Liver (tissue), 9 donors: ENCODE measurements around the gene LGALSL. TPM values are rescaled to one million over a fixed set of nuclear protein-coding genes. Genes with fewer than 3 reads are reported as not detected.

Experiments used
- DNase-seq: peaks from one replicate; pipeline ENCODE4 v3.0.0-alpha.2; 2017; ENCODE audit warnings: low spot score
- H3K27ac ChIP-seq, 2 donors: one replicate each; pipeline ENCODE4 v1.7.0; 2013; ENCODE audit warnings: inconsistent platforms in 2 of 2, low read length in 2 of 2, control low read depth in 1 of 2, low read depth in 1 of 2, mild to moderate bottlenecking in 1 of 2
- H3K27me3 ChIP-seq, 4 donors: one replicate each; pipeline versions ENCODE4 v1.6.1 to v1.7.0; 2013; ENCODE audit warnings: low read length in 3 of 4, inconsistent platforms in 1 of 4, mild to moderate bottlenecking in 1 of 4, moderate library complexity in 1 of 4; ENCODE audit not compliant: control insufficient read depth in 4 of 4, insufficient read depth in 4 of 4
- H3K36me3 ChIP-seq, 4 donors: one replicate each; pipeline versions ENCODE4 v1.6.1 to v1.7.0; 2013; ENCODE audit warnings: low read length in 3 of 4, mild to moderate bottlenecking in 3 of 4, low read depth in 1 of 4, moderate library complexity in 1 of 4; ENCODE audit not compliant: control insufficient read depth in 4 of 4, insufficient read depth in 3 of 4
- H3K4me1 ChIP-seq, 4 donors: one replicate each; pipeline versions ENCODE4 v1.6.1 to v1.7.0; 2013; ENCODE audit warnings: low read length in 3 of 4, mild to moderate bottlenecking in 3 of 4, moderate library complexity in 1 of 4; ENCODE audit not compliant: control insufficient read depth in 4 of 4, insufficient read depth in 4 of 4
- H3K4me3 ChIP-seq, 3 donors: one replicate each; pipeline versions ENCODE4 v1.6.1 to v1.7.0; 2013; ENCODE audit warnings: low read length in 3 of 3, control low read depth in 1 of 3, low read depth in 1 of 3, mild to moderate bottlenecking in 1 of 3
- H3K9ac ChIP-seq, 2 donors: one replicate each; pipeline ENCODE4 v1.7.0; 2013; ENCODE audit warnings: low read length in 2 of 2, mild to moderate bottlenecking in 2 of 2, moderate library complexity in 2 of 2, control low read depth in 1 of 2, low read depth in 1 of 2
- H3K9me3 ChIP-seq, 4 donors: one replicate each; pipeline versions ENCODE4 v1.6.1 to v1.7.0; 2013; ENCODE audit warnings: low read length in 3 of 4; ENCODE audit not compliant: control insufficient read depth in 4 of 4
- ATF3 ChIP-seq: IDR thresholded peaks from 2 replicates; pipeline ENCODE4 v1.6.1; 2016; ENCODE audit warnings: antibody characterized with exemption
- CTCF ChIP-seq: fragments of 150-350 bp; IDR thresholded peaks from 2 replicates; pipeline ENCODE4 v1.5.1; 2017; ENCODE audit warnings: improper control_type of control experiment, low read depth, low read length; ENCODE audit not compliant: missing input control
- FOXA2 ChIP-seq: IDR thresholded peaks from 2 replicates; pipeline ENCODE4 v1.6.1; 2016; ENCODE audit warnings: antibody characterized with exemption
- GABPA ChIP-seq, 2 donors: IDR thresholded peaks in 1 of 2; conservative IDR thresholded peaks in 1 of 2; 2 replicates each; pipeline ENCODE4 v1.6.1; 2016; ENCODE audit warnings: antibody characterized with exemption in 2 of 2, mild to moderate bottlenecking in 1 of 2, moderate library complexity in 1 of 2
- HNF4G ChIP-seq: IDR thresholded peaks from 2 replicates; pipeline ENCODE4 v1.6.1; 2016; ENCODE audit warnings: antibody characterized with exemption
- JUND ChIP-seq, 2 donors: IDR thresholded peaks; 2 replicates each; pipeline ENCODE4 v1.6.1; 2016; ENCODE audit warnings: antibody characterized with exemption in 2 of 2
- MAX ChIP-seq: IDR thresholded peaks from 2 replicates; pipeline ENCODE4 v1.6.1; 2016; ENCODE audit warnings: antibody characterized with exemption
- NR2F2 ChIP-seq: IDR thresholded peaks from 2 replicates; pipeline ENCODE4 v1.6.1; 2016; ENCODE audit warnings: antibody characterized with exemption
- REST ChIP-seq: IDR thresholded peaks from 2 replicates; pipeline ENCODE4 v1.6.1; 2016; ENCODE audit warnings: antibody characterized with exemption, mild to moderate bottlenecking
- RXRA ChIP-seq, 2 donors: IDR thresholded peaks; 2 replicates each; pipeline ENCODE4 v1.6.1; 2017 to 2018; ENCODE audit warnings: antibody characterized with exemption in 2 of 2, mild to moderate bottlenecking in 1 of 2
- TAF1 ChIP-seq: conservative IDR thresholded peaks from 2 replicates; pipeline ENCODE4 v1.6.1; 2016; ENCODE audit warnings: antibody characterized with exemption, mild to moderate bottlenecking
- WGBS: extraction: QIAGEN DNeasy Blood & Tissue Kit; methylation state at CpG from one replicate; pipeline ENCODE4 v1.1.7; 2013; 5-methylcytosine and 5-hydroxymethylcytosine counted together
- polyA plus RNA-seq, 2 donors: library from polyadenylated mRNA; stranded (reverse) in 1 of 2; unstranded in 1 of 2; fragments of 200-250 nt in 1 of 2; fragments of >200 nt in 1 of 2; fragmentation: Nextera tagmentation in 1 of 2; extraction: Ambion mirVana in 1 of 2; gene quantifications; one replicate each; pipeline versions ENCODE4 v1.2.1 to v1.2.3, GENCODE V29; 2013 to 2015
- total RNA-seq, 2 donors: library from RNA; depleted of rRNA; stranded (reverse); fragments of >200 nt; gene quantifications; one replicate each; pipeline ENCODE4 v1.2.3, GENCODE V29; 2014
- TF ChIP-seq, protein P1 (sequence below): IDR thresholded peaks from 2 replicates; pipeline ENCODE4 v1.6.1; 2016; ENCODE audit warnings: antibody characterized with exemption
- donor health status: healthy.
- donor health status: healthy.
- donor health status: healthy.
- donor health status: healthy.
- donor health status: healthy.

Gene LGALSL
- total and polyA plus RNA-seq, 4 donors = 2.4 to 8.7 (median 3.8) TPM

DNA sequence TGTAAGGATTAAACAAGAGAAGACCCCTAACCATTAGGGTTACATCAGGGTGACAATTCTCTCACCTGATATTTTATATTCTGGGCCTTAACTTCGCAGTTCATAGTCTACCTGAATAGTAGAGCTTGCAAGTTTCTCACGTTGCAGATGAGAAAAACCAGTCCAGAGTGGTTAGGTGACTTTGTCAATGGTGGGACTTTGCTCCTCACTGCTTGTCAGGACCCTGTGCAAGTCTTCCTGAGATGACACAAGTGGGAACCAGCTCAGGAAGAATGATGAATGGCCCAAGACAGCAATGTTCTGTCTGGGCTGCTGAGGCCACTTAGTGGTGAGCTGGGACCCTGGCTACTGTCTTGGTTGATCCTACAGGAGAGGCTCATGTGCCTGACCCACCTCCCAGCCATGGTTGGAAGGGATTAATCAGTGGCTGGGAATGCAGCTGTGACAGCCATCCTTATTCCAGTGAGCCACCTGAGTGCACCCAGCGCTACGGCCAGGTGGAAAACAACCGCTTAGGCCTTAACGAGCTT, 16.9 kb downstream of the LGALSL start:
- no peak for DNase-seq

More for the DNA sequence above, 16.9 kb downstream of the LGALSL start:
- Histone ChIP-seq H3K9me3 (no peaks in the 10 kb centered on the region), H3K9ac (no peak overlapping the region), H3K4me3 (no peak overlapping the region), H3K4me1 (no peaks in the 10 kb centered on the region), H3K27me3 (no peaks in the 10 kb centered on the region), H3K27ac (no peak overlapping the region), H3K36me3 (no peaks in the 10 kb centered on the region)
- TF ChIP-seq FOXA2 (no peak), REST (no peak), RXRA (IDR thresholded peaks at IDR 0.05) (no peak), NR2F2 (no peak), CTCF (no peak), GABPA (IDR thresholded peaks at IDR 0.05 in 1 of 2, conservative IDR thresholded peaks at IDR 0.05 in 1 of 2) (no peak), HNF4G (no peak), TAF1 (no peak), JUND (IDR thresholded peaks at IDR 0.05) (no peak), MAX (no peak), ATF3 (no peak)
- TF ChIP-seq, protein P1, sequence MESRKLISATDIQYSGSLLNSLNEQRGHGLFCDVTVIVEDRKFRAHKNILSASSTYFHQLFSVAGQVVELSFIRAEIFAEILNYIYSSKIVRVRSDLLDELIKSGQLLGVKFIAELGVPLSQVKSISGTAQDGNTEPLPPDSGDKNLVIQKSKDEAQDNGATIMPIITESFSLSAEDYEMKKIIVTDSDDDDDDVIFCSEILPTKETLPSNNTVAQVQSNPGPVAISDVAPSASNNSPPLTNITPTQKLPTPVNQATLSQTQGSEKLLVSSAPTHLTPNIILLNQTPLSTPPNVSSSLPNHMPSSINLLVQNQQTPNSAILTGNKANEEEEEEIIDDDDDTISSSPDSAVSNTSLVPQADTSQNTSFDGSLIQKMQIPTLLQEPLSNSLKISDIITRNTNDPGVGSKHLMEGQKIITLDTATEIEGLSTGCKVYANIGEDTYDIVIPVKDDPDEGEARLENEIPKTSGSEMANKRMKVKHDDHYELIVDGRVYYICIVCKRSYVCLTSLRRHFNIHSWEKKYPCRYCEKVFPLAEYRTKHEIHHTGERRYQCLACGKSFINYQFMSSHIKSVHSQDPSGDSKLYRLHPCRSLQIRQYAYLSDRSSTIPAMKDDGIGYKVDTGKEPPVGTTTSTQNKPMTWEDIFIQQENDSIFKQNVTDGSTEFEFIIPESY = no peak
- 98% methylated on average over 6 of the region's 6 CpGs for WGBS
